ENCODE data around the gene ADAM12. TPM values are rescaled to one million over a fixed set of nuclear protein-coding genes. Genes with fewer than 3 reads are reported as not detected.

Gene ADAM12
- total RNA-seq, 4 donors from 2014 or later = 0.19 to 2.6 (median 1.5) TPM

- Histone ChIP-seq H3K27me3 (no peaks in the 10 kb centered on the region), H3K27ac (no peak overlapping the region), H3K36me3 (no peaks in the 10 kb centered on the region), H3K4me3 (no peak overlapping the region), H3K4me1 (peaks cover 11% of the 10 kb centered on the region), H3K9me3 (peaks cover 6% of the 10 kb centered on the region)
- DNase-seq (ENCODE audit: low spot score in 2 of 2) = no peak
- TF ChIP-seq CTCF (IDR thresholded peaks at IDR 0.05) (no peak), POLR2AphosphoS5 (IDR thresholded peaks at IDR 0.05) (no peak), EP300 (IDR thresholded peaks at IDR 0.05) (no peak), POLR2A (IDR thresholded peaks at IDR 0.05) (no peak)
- 96% methylated on average over 7 of the region's 10 CpGs for WGBS
Observed at GRCh38 chr10:126037946-126038345, 350.3 kb downstream of the ADAM12 start.

- 83% methylated on average over 5 of the region's 5 CpGs for WGBS
- Histone ChIP-seq H3K27ac (no peak overlapping the region), H3K4me3 (no peak overlapping the region), H3K36me3 (no peaks in the 10 kb centered on the region), H3K4me1 (peaks cover under 1% of the 10 kb centered on the region), H3K9me3 (peaks cover 6% of the 10 kb centered on the region), H3K27me3 (no peaks in the 10 kb centered on the region)
- TF ChIP-seq POLR2A (IDR thresholded peaks at IDR 0.05) (no peak), CTCF (IDR thresholded peaks at IDR 0.05) (no peak), EP300 (IDR thresholded peaks at IDR 0.05) (no peak), POLR2AphosphoS5 (IDR thresholded peaks at IDR 0.05) (no peak)
- DNase-seq (ENCODE audit: low spot score in 2 of 2) = no peak
Observed at GRCh38 chr10:126036515-126036914, 351.8 kb downstream of the ADAM12 start.

- 92% methylated on average over 2 of the region's 2 CpGs for WGBS
- H3K27me3 ChIP-seq = no peaks in the 10 kb centered on the region
- no peak for DNase-seq (ENCODE audit: low spot score in 2 of 2)
- no peaks in the 10 kb centered on the region for H3K4me1 ChIP-seq
- TF ChIP-seq POLR2AphosphoS5 (IDR thresholded peaks at IDR 0.05) (no peak), POLR2A (IDR thresholded peaks at IDR 0.05) (no peak), CTCF (IDR thresholded peaks at IDR 0.05) (no peak), EP300 (IDR thresholded peaks at IDR 0.05) (no peak)
- H3K27ac ChIP-seq = no peak overlapping the region
- peaks cover 6% of the 10 kb centered on the region for H3K9me3 ChIP-seq
- no peaks in the 10 kb centered on the region for H3K36me3 ChIP-seq
- H3K4me3 ChIP-seq = no peak overlapping the region
Observed at GRCh38 chr10:126034586-126034985, 353.7 kb downstream of the ADAM12 start.

- WGBS = 89% methylated on average over 3 of the region's 3 CpGs
- H3K36me3 ChIP-seq = no peaks in the 10 kb centered on the region
- H3K9me3 ChIP-seq = peaks cover 19% of the 10 kb centered on the region
- H3K27ac ChIP-seq = no peak overlapping the region
- TF ChIP-seq EP300 (IDR thresholded peaks at IDR 0.05) (no peak), CTCF (IDR thresholded peaks at IDR 0.05) (no peak), POLR2AphosphoS5 (IDR thresholded peaks at IDR 0.05) (no peak), POLR2A (IDR thresholded peaks at IDR 0.05) (no peak)
- no peak overlapping the region for H3K4me3 ChIP-seq
- no peaks in the 10 kb centered on the region for H3K4me1 ChIP-seq
- no peaks in the 10 kb centered on the region for H3K27me3 ChIP-seq
- DNase-seq (ENCODE audit: low spot score in 2 of 2) = no peak
Observed at GRCh38 chr10:126029999-126030398, 358.3 kb downstream of the ADAM12 start.

- Histone ChIP-seq H3K27ac (no peak overlapping the region), H3K4me1 (no peaks in the 10 kb centered on the region), H3K9me3 (peaks cover 14% of the 10 kb centered on the region), H3K36me3 (no peaks in the 10 kb centered on the region), H3K27me3 (no peaks in the 10 kb centered on the region), H3K4me3 (no peak overlapping the region)
- WGBS = 89% methylated on average over 1 of the region's 1 CpG
- no peak for TF ChIP-seq POLR2A (IDR thresholded peaks at IDR 0.05)
- DNase-seq (ENCODE audit: low spot score in 2 of 2) = no peak
Observed at GRCh38 chr10:126027692-126028091, 360.6 kb downstream of the ADAM12 start.

GRCh38 chr10:126022841-126023240 lies 365.4 kb downstream of the ADAM12 start:
- no peaks in the 10 kb centered on the region for H3K4me1 ChIP-seq
- H3K9me3 ChIP-seq = peaks cover 4% of the 10 kb centered on the region
- H3K27me3 ChIP-seq = no peaks in the 10 kb centered on the region
- DNase-seq (ENCODE audit: low spot score in 2 of 2) = no peak
- TF ChIP-seq CTCF (IDR thresholded peaks at IDR 0.05) = no peak
- TF ChIP-seq POLR2A (IDR thresholded peaks at IDR 0.05) = no peak
- no peak for TF ChIP-seq POLR2AphosphoS5 (IDR thresholded peaks at IDR 0.05)
- no peak for TF ChIP-seq EP300 (IDR thresholded peaks at IDR 0.05)
- H3K4me3 ChIP-seq = no peak overlapping the region
- 79% methylated on average over 5 of the region's 5 CpGs for WGBS
- no peaks in the 10 kb centered on the region for H3K36me3 ChIP-seq
- no peak overlapping the region for H3K27ac ChIP-seq

Data from suprapubic skin (tissue), 4 donors.